Retinal pigment epithelial cell (primary cell): ENCODE results near the gene DCLK1.
"Not testable (repeated sequence)": the region's sequence is repeated elsewhere in the genome, so short reads cannot be mapped to it uniquely, and the experiment has no call there.

Experiments used
- DNase-seq: peaks from one replicate; pipeline ENCODE4 v3.0.0-alpha.2; 2010; ENCODE audit warnings: low read depth
- H3K4me3 ChIP-seq: 2 replicates; pipeline ENCODE4 v1.5.1; 2011; ENCODE audit warnings: mild to moderate bottlenecking, low read length, control low read depth, moderate library complexity
- TF ChIP-seq, protein P1 (sequence below): conservative IDR thresholded peaks from 2 replicates; pipeline ENCODE4 v1.5.1; 2011; ENCODE audit warnings: low read depth, low read length, control low read depth, inconsistent platforms

The DCLK1 gene

GRCh38 chr13:36076211-36076610, 55.0 kb downstream of the DCLK1 start:
- TF ChIP-seq, protein P1, sequence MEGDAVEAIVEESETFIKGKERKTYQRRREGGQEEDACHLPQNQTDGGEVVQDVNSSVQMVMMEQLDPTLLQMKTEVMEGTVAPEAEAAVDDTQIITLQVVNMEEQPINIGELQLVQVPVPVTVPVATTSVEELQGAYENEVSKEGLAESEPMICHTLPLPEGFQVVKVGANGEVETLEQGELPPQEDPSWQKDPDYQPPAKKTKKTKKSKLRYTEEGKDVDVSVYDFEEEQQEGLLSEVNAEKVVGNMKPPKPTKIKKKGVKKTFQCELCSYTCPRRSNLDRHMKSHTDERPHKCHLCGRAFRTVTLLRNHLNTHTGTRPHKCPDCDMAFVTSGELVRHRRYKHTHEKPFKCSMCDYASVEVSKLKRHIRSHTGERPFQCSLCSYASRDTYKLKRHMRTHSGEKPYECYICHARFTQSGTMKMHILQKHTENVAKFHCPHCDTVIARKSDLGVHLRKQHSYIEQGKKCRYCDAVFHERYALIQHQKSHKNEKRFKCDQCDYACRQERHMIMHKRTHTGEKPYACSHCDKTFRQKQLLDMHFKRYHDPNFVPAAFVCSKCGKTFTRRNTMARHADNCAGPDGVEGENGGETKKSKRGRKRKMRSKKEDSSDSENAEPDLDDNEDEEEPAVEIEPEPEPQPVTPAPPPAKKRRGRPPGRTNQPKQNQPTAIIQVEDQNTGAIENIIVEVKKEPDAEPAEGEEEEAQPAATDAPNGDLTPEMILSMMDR = no peak
- no peak for DNase-seq
- no peak overlapping the region for H3K4me3 ChIP-seq

- DNase-seq = no peak
- TF ChIP-seq, protein P1 = no peak
- H3K4me3 ChIP-seq = no peak overlapping the region
These were observed 56.5 kb downstream of the DCLK1 start for GRCh38 chr13:36074659-36075058.

DNA sequence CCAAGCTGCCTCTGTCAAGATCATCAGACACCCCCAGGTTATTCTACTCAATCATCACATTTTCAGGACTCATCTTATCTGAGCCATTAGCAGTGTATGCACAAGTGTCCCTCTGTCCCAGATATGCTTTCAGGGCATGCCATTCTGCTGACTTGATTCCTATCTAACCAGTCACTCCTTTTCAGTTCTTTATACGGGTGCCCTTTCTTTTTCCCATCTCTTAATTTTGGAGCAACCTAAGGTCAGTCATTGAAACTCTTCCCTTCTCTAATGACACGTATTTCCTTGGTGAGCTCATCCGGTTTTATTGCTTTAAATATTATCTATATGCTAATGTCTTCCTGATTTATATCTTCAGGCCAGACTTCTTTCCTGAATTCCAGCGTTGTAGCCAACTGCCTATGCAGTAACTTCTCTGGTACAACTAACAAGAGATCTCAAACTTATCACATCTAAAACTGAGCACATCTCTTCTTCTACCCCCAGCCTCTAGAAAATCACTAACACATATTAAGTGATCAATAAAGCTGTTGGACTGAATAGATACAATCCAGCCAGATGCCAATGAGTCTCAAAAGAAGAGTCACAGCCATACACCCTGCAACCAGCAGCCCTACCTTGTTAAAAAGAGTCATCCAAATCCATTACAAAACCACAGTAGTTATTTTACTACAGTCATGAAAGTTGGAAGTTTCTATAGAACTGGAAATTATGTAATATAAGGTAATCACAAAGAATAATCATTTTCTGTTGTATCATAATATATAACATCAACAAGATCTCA, 58.8 kb downstream of the DCLK1 start:
- no peak overlapping the region for H3K4me3 ChIP-seq
- no peak for DNase-seq
- TF ChIP-seq, protein P1 = no peak

- DNase-seq, H3K4me3 ChIP-seq: not testable (repeated sequence)
These were observed 60.5 kb downstream of the DCLK1 start for GRCh38 chr13:36070504-36071192.

GRCh38 chr13:36069881-36070366, 61.3 kb downstream of the DCLK1 start:
- TF ChIP-seq, protein P1 = no peak
- H3K4me3 ChIP-seq = no peak overlapping the region
- no peak for DNase-seq

GRCh38 chr13:36068991-36069390, 62.2 kb downstream of the DCLK1 start:
- H3K4me3 ChIP-seq = no peak overlapping the region
- TF ChIP-seq, protein P1 = no peak
- DNase-seq = no peak

DNA sequence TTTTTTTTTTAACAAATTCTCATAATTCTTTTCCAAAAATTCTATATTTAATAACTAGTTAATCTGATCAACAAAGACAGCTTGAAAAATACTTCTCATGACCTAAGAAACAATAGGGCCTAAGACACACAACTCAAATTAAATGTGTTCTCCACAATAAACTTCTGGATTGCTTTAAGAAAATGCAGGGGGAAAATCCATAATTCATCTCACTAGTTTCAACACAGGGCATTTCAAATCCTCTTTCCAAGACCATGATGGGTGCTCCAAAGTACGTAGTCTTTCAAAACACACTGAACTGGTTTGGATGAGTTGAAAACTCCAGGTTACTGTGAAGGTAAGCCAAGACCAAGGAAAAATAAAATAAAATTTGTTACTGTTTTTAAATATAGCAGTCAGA, 62.6 kb downstream of the DCLK1 start:
- H3K4me3 ChIP-seq = no peak overlapping the region
- no peak for DNase-seq
- TF ChIP-seq, protein P1 = no peak
